AG04449 (cell line): Measurements from ENCODE around the gene BCAS3.

Experiments used
- CTCF ChIA-PET: fragments of 350-600 bp; formaldehyde crosslinking; extraction: SDS; loops from one replicate; lab custom pipeline; 2021; ENCODE audit warnings: antibody characterized with exemption; lab: Yijun Ruan, JAX
- POLR2A ChIA-PET: fragments of 400-600, 350-600 bp; formaldehyde crosslinking; extraction: SDS; loops from one replicate; lab custom pipeline; 2020; ENCODE audit warnings: antibody characterized with exemption, inconsistent platforms; lab: Yijun Ruan, JAX
- DNase-seq: peaks from one replicate; pipeline ENCODE4 v3.0.0-alpha.2; 2010; ENCODE audit warnings: low read depth, low spot score
- H3K4me3 ChIP-seq: 2 replicates; pipeline ENCODE4 v1.5.1; 2011; ENCODE audit warnings: low read depth, mild to moderate bottlenecking, control low read depth, low read length
- CTCF ChIP-seq: IDR thresholded peaks from one replicate; pipeline ENCODE4 v1.5.1; 2011; ENCODE audit warnings: mild to moderate bottlenecking, moderate library complexity, low read length, control low read depth, inconsistent platforms; ENCODE audit not compliant: insufficient read depth; ENCODE audit errors: missing control alignments

Gene BCAS3

GRCh38 chr17:61245706-61246135, 568.1 kb downstream of the BCAS3 start:
- no peak overlapping the region for H3K4me3 ChIP-seq
- POLR2A ChIA-PET, result interaction anchor here (0.6 kb wide), 1 partner anchor 338 kb away, joined by 3 read pairs; no protein-coding TSS in a partner anchor
- no peak for DNase-seq
- CTCF ChIA-PET, result interaction anchor here (0.9 to 1.1 kb wide), 2 partner anchors 18 to 525 kb away, joined by 3 to 4 read pairs; no protein-coding TSS in a partner anchor
- TF ChIP-seq CTCF, result no peak

GRCh38 chr17:61247439-61247838, 569.8 kb downstream of the BCAS3 start:
- TF ChIP-seq CTCF, result no peak
- ChIA-PET POLR2A (no interaction called here), CTCF (no interaction called here)
- no peak overlapping the region for H3K4me3 ChIP-seq
- DNase-seq, result peak; percentile 45

DNA sequence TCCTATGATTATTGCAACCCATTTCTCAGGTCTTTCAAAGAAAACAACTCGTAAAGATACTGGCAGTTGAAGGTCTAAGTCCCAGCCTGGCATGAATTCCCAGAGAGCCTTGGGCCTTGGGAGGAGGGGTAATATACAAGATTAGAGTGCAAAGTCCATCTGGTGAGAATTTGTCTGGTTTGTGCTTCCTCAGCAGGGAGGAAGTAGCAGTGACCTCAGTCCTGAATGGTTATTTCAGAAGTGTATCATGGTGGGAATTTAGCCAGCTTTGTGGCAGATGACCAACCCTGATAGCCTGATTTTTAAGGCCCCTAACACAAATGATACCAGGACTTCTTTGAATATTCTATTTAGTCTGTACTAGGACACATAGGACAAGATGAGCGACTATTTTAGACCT, 570.7 kb downstream of the BCAS3 start:
- ChIA-PET POLR2A (no interaction called here), CTCF (no interaction called here)
- H3K4me3 ChIP-seq, result no peak overlapping the region
- no peak for DNase-seq
- TF ChIP-seq CTCF, result no peak

DNA sequence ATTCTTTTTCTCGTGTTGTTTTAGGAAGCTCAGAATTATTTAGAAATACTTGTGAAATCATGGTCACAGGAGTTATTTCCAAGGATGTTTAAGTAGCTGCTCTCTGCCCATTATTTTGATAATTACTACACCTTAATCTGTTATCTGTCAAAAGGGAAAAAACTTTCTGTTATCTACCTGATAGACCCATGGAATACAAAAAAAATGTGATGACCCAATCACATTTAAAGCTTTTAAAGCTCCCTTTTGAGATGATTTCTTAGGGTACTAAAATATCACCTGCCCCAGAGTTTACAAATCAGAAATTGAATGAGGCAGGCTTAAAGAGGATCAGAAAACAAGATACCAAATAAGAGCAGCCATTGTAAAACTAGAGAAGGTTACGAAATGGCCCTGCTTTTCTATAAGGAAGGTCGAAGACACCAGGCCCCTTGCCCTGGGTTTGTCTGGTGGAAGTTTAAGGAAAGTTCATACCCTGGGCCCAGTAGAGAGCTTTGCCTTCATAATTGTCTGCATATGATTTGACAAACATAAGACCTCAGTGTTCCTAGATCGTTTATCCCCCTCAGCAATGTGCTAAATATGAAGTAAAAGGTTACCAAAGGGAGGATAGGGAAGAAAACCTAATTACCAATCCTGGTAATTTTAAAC, 572.1 kb downstream of the BCAS3 start:
- ChIA-PET CTCF (interaction anchor here (0.8 to 1.7 kb wide), 2 partner anchors 141 to 278 kb away, joined by 3 to 6 read pairs; no protein-coding TSS in a partner anchor), POLR2A (no interaction called here)
- no peak for DNase-seq
- no peak for TF ChIP-seq CTCF
- H3K4me3 ChIP-seq, result no peak overlapping the region

GRCh38 chr17:61250335-61250890, 572.8 kb downstream of the BCAS3 start:
- ChIA-PET CTCF (interaction anchor here (0.8 to 1.7 kb wide), 4 partner anchors 10 to 279 kb away, joined by 3 to 6 read pairs (median 3); no protein-coding TSS in a partner anchor), POLR2A (no interaction called here)
- H3K4me3 ChIP-seq, result no peak overlapping the region; the same call in 1 of the 2 replicates
- TF ChIP-seq CTCF, result no peak
- DNase-seq, result peak; percentile 24
